ENCODE results near the gene PIK3C2G. TPM values are rescaled to one million over a fixed set of nuclear protein-coding genes. Genes with fewer than 3 reads are reported as not detected.

PIK3C2G gene
- total RNA-seq, 1 donor from 2014 or later = 2.7 TPM

DNA sequence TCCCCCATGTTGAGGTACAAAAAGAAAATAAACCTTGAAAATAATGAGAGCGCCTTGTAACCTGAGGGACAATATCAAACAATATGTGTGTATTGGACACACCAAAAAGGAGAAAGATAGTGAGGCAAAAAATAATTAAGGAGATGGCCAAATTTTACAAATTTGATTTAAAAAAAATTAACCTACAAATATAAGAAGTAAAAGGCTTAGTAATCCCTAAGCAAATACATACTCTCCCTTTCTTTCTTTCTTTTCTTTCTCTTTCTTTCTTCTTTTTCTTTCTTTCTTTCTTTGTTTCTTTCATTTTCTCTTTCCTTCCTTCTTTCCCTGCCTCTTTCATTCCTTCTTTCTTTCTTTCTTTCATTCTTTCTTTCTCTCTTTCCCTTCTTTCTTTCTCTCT is 133.4 kb downstream of the PIK3C2G start:
- Mint-ChIP-seq H3K27ac (no peak overlapping the region), H3K9me3 (peaks cover 19% of the 10 kb centered on the region)

DNA sequence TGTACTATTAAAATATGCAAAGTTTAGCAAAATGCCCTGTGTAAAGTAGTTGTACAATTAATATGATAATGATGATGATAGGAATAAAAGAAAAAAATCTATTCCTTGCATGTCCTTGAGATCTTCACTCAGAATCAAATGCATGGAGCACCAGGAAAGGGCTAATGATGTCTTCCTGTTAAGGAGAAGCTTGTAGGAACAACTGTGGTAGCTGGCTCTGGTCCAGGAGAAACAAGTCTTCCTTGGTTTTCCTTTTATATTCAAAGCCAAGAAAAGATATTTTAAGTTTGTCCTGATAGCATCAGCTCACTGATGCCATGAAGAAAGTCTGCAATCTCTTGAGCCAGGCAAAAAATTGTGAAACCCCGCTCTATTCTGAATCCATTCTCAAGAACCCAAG is 138.9 kb downstream of the PIK3C2G start:
- peaks cover 22% of the 10 kb centered on the region for H3K4me1 Mint-ChIP-seq
- H3K4me3 Mint-ChIP-seq = no peak overlapping the region
- H3K27ac Mint-ChIP-seq = no peak overlapping the region
- DNase-seq (ENCODE audit: low spot score in 2 of 2, unreplicated experiment in 2 of 2) = no peak
- TF ChIP-seq, protein P1, sequence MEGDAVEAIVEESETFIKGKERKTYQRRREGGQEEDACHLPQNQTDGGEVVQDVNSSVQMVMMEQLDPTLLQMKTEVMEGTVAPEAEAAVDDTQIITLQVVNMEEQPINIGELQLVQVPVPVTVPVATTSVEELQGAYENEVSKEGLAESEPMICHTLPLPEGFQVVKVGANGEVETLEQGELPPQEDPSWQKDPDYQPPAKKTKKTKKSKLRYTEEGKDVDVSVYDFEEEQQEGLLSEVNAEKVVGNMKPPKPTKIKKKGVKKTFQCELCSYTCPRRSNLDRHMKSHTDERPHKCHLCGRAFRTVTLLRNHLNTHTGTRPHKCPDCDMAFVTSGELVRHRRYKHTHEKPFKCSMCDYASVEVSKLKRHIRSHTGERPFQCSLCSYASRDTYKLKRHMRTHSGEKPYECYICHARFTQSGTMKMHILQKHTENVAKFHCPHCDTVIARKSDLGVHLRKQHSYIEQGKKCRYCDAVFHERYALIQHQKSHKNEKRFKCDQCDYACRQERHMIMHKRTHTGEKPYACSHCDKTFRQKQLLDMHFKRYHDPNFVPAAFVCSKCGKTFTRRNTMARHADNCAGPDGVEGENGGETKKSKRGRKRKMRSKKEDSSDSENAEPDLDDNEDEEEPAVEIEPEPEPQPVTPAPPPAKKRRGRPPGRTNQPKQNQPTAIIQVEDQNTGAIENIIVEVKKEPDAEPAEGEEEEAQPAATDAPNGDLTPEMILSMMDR (IDR thresholded peaks at IDR 0.05; ENCODE audit: unreplicated experiment) = no peak
- peaks cover 13% of the 10 kb centered on the region for H3K9me3 Mint-ChIP-seq
- no peaks in the 10 kb centered on the region for H3K27me3 Mint-ChIP-seq (ENCODE audit: low read depth)
- peaks cover 2% of the 10 kb centered on the region for H3K36me3 Mint-ChIP-seq

More for the DNA sequence above, 133.4 kb downstream of the PIK3C2G start:
- Mint-ChIP-seq H3K36me3 (peaks cover 2% of the 10 kb centered on the region), H3K27me3 (ENCODE audit: low read depth) (no peaks in the 10 kb centered on the region), H3K4me1 (peaks cover 8% of the 10 kb centered on the region), H3K4me3 (no peak overlapping the region)
- TF ChIP-seq, protein P1 (IDR thresholded peaks at IDR 0.05; ENCODE audit: unreplicated experiment) = no peak
- no peak for DNase-seq (ENCODE audit: low spot score in 2 of 2, unreplicated experiment in 2 of 2)

DNA sequence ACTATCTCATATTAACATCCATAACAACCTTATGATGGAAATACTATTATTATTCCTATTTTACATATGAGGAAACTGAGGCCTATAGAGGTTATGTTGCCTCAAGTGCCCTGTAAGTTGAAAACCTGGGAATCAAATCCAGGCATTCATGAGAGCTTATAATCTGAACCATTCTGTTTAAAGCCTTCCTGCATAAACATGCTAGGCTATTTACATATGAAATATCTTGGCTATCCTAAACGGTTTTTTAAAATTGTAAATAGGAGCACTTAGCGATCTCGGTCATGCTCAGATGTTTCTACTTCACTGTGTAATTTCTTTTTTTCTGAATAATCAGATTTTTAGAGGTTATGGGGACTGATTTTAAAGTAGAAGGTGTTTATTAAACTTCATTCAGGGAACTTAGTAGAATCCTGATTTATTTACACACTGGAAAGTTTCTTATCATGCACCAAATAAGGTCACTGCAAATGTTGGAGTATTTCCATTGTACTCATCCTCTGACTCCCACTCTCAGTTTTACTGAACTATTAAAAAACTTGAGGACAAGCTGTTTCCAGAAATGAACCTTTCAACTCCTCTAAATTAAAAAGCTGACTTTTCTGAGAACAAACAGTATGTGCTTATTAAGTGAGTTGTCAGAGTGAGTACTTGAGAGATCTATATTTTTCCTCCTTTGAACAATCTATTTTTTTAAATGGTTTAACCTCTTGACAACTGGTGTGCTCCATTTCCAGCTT is 141.7 kb downstream of the PIK3C2G start:
- Mint-ChIP-seq H3K4me1 (peaks cover 33% of the 10 kb centered on the region), H3K9me3 (peaks cover 14% of the 10 kb centered on the region), H3K27me3 (ENCODE audit: low read depth) (no peaks in the 10 kb centered on the region), H3K36me3 (peaks cover 4% of the 10 kb centered on the region), H3K27ac (no peak overlapping the region), H3K4me3 (no peak overlapping the region)
- DNase-seq (ENCODE audit: low spot score in 2 of 2, unreplicated experiment in 2 of 2) = no peak
- TF ChIP-seq, protein P1 (IDR thresholded peaks at IDR 0.05; ENCODE audit: unreplicated experiment) = no peak

DNA sequence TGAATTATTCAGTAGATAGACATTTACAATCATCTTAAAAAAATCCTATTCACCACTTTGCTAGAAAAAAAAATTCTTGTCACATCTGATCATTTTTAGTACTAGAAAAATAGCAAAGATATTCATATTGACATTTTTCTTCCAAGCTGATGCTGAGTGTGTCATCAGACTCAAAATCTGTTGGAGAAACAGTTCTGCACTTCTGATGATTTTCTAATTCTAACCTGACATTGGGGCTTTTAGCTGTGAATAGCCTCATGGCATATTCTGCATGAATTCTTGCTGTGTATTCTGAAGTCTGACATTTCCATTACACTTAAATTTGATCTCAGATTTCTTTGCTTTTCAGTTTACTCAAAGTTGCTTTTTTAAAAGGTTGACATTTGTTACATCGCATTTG is 150.1 kb downstream of the PIK3C2G start:
- Mint-ChIP-seq H3K9me3 (peaks cover 15% of the 10 kb centered on the region), H3K4me1 (peaks cover 13% of the 10 kb centered on the region), H3K27ac (no peak overlapping the region), H3K36me3 (peaks cover 9% of the 10 kb centered on the region), H3K4me3 (no peak overlapping the region), H3K27me3 (ENCODE audit: low read depth) (no peaks in the 10 kb centered on the region)
- no peak for DNase-seq (ENCODE audit: low spot score in 2 of 2, unreplicated experiment in 2 of 2)
- TF ChIP-seq, protein P1 (IDR thresholded peaks at IDR 0.05; ENCODE audit: unreplicated experiment) = no peak

DNA sequence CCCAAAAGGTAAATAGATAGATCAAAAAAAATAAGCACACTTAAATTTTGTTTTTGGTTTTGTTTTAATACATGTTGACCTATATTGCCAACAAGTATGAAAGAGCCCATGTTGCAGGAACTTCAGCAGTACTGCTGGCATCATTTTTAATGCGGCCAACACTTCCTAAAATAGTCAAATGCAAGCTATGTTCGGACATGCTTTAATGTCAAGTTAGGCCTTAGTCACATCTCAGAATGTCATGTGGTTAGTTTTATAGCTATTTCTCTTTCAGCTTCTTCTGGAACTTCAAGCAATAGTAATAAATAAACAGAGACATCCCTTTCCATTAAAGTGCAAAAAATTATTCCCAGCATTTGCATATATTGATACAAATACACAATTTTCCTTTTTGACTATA is 153.4 kb downstream of the PIK3C2G start:
- Mint-ChIP-seq H3K4me3 (no peak overlapping the region), H3K27me3 (ENCODE audit: low read depth) (no peaks in the 10 kb centered on the region), H3K36me3 (no peaks in the 10 kb centered on the region), H3K9me3 (peaks cover 4% of the 10 kb centered on the region), H3K4me1 (peaks cover 28% of the 10 kb centered on the region), H3K27ac (no peak overlapping the region)
- DNase-seq (ENCODE audit: low spot score in 2 of 2, unreplicated experiment in 2 of 2) = no peak
- TF ChIP-seq, protein P1 (IDR thresholded peaks at IDR 0.05; ENCODE audit: unreplicated experiment) = no peak

Measured in mesothelial cell of epicardium (in vitro differentiated cells).